ENCODE measurements around the gene RAB27A.

RAB27A gene

DNA sequence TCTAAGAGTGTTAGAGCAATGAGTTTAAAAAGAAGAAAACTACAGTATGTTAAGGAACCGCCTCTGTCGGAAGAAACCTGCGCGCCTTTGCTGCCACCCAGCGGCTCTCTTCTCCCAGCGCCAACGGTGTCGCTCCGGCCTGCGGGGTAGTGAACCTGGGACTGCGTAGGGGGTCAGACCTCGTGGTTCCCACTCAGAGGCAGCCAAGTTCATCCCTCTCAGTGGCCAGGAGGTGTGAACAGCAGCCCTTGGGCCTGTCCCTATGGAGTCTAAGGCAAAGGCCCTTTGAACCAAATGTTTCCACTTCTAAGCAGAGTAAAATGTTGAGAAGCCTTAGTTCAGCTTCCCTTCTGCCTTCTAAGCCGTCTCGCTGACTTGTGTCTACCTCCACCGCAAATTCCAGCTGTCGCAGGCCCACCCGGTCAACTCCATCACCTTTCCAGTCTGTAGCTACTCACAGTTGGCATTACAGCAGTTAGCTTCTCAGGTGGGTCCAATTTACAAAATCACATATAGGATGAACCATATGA, 980 bp upstream of the RAB27A start:
- Histone ChIP-seq H2BK12ac (ENCODE audit: low read length in 2 of 2) (peak overlapping the region; percentile 40 to 71), H3K14ac (ENCODE audit: low read length in 2 of 2) (no peak overlapping the region), H2BK5ac (ENCODE audit: low read depth, low read length, poor library complexity, severe bottlenecking) (no peak overlapping the region), H3K27ac (ENCODE audit: low read length, poor library complexity, severe bottlenecking) (no peak overlapping the region), H3K9ac (ENCODE audit: low read length) (peak overlapping the region; percentile 98), H2AK5ac (ENCODE audit: low read length, severe bottlenecking) (no peak overlapping the region), H3K27me3 (ENCODE audit: control insufficient read depth in 1 of 2, insufficient read depth in 1 of 2, low read length in 2 of 2) (no peaks in the 10 kb centered on the region), H3K79me1 (replicated peaks; ENCODE audit: low read length, poor library complexity, severe bottlenecking) (peaks cover 8% of the 10 kb centered on the region), H3K23ac (ENCODE audit: low read length in 2 of 2) (no peak overlapping the region), H3K36me3 (ENCODE audit: control insufficient read depth in 1 of 2, insufficient read depth in 2 of 2, low read depth in 1 of 2, low read length in 2 of 2) (peaks cover 0 to 7% of the 10 kb centered on the region in 2 experiments), H2BK120ac (ENCODE audit: low read depth, low read length) (no peak overlapping the region), H3K4me1 (ENCODE audit: control insufficient read depth, insufficient read depth, low read depth, low read length) (peaks cover 3% of the 10 kb centered on the region), H4K91ac (ENCODE audit: low read length) (no peak overlapping the region), H4K8ac (ENCODE audit: low read length) (peak overlapping the region; percentile 47), H3K4ac (ENCODE audit: low read depth in 1 of 2, low read length in 2 of 2) (no peak overlapping the region), H3K9me3 (ENCODE audit: control insufficient read depth, low read length) (no peaks in the 10 kb centered on the region), H2AFZ (ENCODE audit: low read depth, low read length) (peak overlapping the region; percentile 6), H3K18ac (ENCODE audit: low read depth in 1 of 2, low read length in 2 of 2) (no peak overlapping the region), H3K4me2 (ENCODE audit: low read length, poor library complexity, severe bottlenecking) (no peak overlapping the region), H2BK15ac (ENCODE audit: low read depth, poor library complexity, severe bottlenecking) (peak overlapping the region; percentile 46), H3K4me3 (ENCODE audit: insufficient read depth in 1 of 2, low read depth in 1 of 2, low read length in 2 of 2) (peak overlapping the region in 1 of 2 experiments; percentile 92)
- DNase-seq, result peak; percentile 90
- 28% methylated on average over 17 of the region's 17 CpGs for WGBS

DNA sequence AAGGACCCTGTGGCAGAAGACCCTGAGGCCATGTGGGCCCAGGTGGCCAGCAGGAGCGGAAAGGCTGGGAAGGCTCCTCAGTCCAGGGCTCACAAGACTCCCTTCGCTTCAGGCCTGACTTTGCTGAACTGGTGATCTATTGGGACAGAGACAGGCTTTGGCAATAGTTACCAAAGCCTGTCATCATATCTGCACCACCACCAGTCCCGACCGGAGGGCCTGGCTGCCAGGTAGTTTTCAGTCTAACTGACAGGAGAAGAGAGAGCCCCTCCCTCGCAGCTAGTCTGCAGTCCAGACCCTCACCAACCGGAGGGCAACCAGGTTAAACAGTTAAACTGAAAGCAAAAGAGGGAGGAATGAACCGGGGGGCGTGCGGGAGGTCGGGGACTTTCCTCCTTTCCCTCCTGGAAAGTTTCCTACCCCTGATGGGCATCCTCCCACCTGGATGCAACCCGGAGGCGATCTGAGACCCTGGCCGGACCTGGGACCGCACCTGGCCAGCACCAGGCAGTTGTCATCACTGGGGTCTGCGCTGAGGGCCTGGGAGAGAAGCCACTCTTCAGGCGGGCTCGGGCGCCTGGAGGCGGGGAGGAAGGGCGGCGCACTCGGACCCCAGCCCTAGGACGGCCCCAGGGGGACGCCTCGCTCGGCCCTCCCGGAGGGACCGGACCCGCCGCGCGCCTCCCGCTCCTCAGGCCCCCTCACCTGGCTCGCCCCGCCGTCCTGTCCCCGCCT, 435 bp downstream of the RAB27A start:
- peak overlapping the region; percentile 78 for H2BK120ac ChIP-seq (ENCODE audit: low read depth, low read length)
- peak overlapping the region in 1 of 2 experiments; percentile 75 for H3K23ac ChIP-seq (ENCODE audit: low read length in 2 of 2)
- peak overlapping the region; percentile 74 for H4K91ac ChIP-seq (ENCODE audit: low read length)
- peak; percentile 80 for DNase-seq
- no peaks in the 10 kb centered on the region for H3K27me3 ChIP-seq (ENCODE audit: control insufficient read depth in 1 of 2, insufficient read depth in 1 of 2, low read length in 2 of 2)
- H3K4ac ChIP-seq (ENCODE audit: low read depth in 1 of 2, low read length in 2 of 2), result peak overlapping the region; percentile 52 to 89
- H3K4me2 ChIP-seq (ENCODE audit: low read length, poor library complexity, severe bottlenecking), result peak overlapping the region; percentile 89
- H2BK5ac ChIP-seq (ENCODE audit: low read depth, low read length, poor library complexity, severe bottlenecking), result no peak overlapping the region
- H2AK5ac ChIP-seq (ENCODE audit: low read length, severe bottlenecking), result no peak overlapping the region
- H3K4me1 ChIP-seq (ENCODE audit: control insufficient read depth, insufficient read depth, low read depth, low read length), result peaks cover 3% of the 10 kb centered on the region
- peak overlapping the region in 1 of 2 experiments; percentile 44 for H3K14ac ChIP-seq (ENCODE audit: low read length in 2 of 2)
- peaks cover 0 to 7% of the 10 kb centered on the region in 2 experiments for H3K36me3 ChIP-seq (ENCODE audit: control insufficient read depth in 1 of 2, insufficient read depth in 2 of 2, low read depth in 1 of 2, low read length in 2 of 2)
- peak overlapping the region; percentile 97 for H4K8ac ChIP-seq (ENCODE audit: low read length)
- peak overlapping the region in 1 of 2 experiments; percentile 75 for H2BK12ac ChIP-seq (ENCODE audit: low read length in 2 of 2)
- peak overlapping the region; percentile 20 for H2AFZ ChIP-seq (ENCODE audit: low read depth, low read length)
- peak overlapping the region; percentile 74 to 84 for H3K18ac ChIP-seq (ENCODE audit: low read depth in 1 of 2, low read length in 2 of 2)
- H2BK15ac ChIP-seq (ENCODE audit: low read depth, poor library complexity, severe bottlenecking), result peak overlapping the region; percentile 96
- H3K9ac ChIP-seq (ENCODE audit: low read length), result peak overlapping the region; percentile 98
- WGBS, result 3% methylated on average over 33 of the region's 37 CpGs
- peak overlapping the region; percentile 1 for H3K27ac ChIP-seq (ENCODE audit: low read length, poor library complexity, severe bottlenecking)
- H3K79me1 ChIP-seq (replicated peaks; ENCODE audit: low read length, poor library complexity, severe bottlenecking), result peaks cover 12% of the 10 kb centered on the region
- no peaks in the 10 kb centered on the region for H3K9me3 ChIP-seq (ENCODE audit: control insufficient read depth, low read length)
- H3K4me3 ChIP-seq (ENCODE audit: insufficient read depth in 1 of 2, low read depth in 1 of 2, low read length in 2 of 2), result peak overlapping the region; percentile 75 to 92

DNA sequence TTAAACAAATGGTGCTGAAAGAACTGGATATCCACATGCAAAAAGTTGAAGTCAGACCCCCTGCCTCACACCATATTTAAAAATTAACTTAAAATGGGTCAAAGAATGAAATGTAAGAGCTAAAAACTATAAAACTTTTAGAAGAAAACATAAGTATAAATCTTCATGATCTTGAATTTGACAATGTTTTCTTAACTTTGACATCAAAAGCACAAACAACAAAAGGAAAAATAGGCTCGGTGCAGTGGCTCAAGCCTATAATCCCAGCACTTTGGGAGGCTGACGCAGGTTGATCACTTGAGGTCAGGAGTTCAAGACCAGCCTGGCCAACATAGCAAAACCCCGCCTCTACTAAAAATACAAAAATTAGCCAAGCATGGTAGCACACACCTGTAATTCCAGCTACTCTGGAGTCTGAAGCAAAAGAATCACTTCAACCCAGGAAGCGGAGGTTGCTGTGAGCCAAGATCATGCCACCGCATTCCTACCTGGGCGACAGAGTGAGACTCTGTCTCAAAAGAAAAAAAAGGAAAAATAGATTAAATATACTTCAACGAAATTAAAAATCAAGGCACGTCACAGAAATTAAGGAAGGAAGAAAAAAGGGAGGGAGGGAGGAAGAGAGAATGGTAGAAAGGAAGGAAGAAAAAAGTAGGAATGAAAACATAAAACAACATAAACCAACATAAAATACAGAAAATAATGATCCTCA, 1.5 kb downstream of the RAB27A start:
- Histone ChIP-seq H2BK120ac (ENCODE audit: low read depth, low read length) (no peak overlapping the region), H3K23ac (ENCODE audit: low read length in 2 of 2) (no peak overlapping the region), H2BK15ac (ENCODE audit: low read depth, poor library complexity, severe bottlenecking) (no peak overlapping the region), H3K18ac (ENCODE audit: low read depth in 1 of 2, low read length in 2 of 2) (no peak overlapping the region), H3K27ac (ENCODE audit: low read length, poor library complexity, severe bottlenecking) (no peak overlapping the region), H2AFZ (ENCODE audit: low read depth, low read length) (no peak overlapping the region), H3K9me3 (ENCODE audit: control insufficient read depth, low read length) (no peaks in the 10 kb centered on the region), H2AK5ac (ENCODE audit: low read length, severe bottlenecking) (no peak overlapping the region), H3K4me1 (ENCODE audit: control insufficient read depth, insufficient read depth, low read depth, low read length) (peaks cover 3% of the 10 kb centered on the region), H4K91ac (ENCODE audit: low read length) (no peak overlapping the region), H2BK5ac (ENCODE audit: low read depth, low read length, poor library complexity, severe bottlenecking) (no peak overlapping the region), H3K27me3 (ENCODE audit: control insufficient read depth in 1 of 2, insufficient read depth in 1 of 2, low read length in 2 of 2) (no peaks in the 10 kb centered on the region), H3K9ac (ENCODE audit: low read length) (peak overlapping the region; percentile 98), H4K8ac (ENCODE audit: low read length) (no peak overlapping the region), H3K79me1 (replicated peaks; ENCODE audit: low read length, poor library complexity, severe bottlenecking) (peaks cover 12% of the 10 kb centered on the region), H2BK12ac (ENCODE audit: low read length in 2 of 2) (no peak overlapping the region), H3K4ac (ENCODE audit: low read depth in 1 of 2, low read length in 2 of 2) (no peak overlapping the region), H3K36me3 (ENCODE audit: control insufficient read depth in 1 of 2, insufficient read depth in 2 of 2, low read depth in 1 of 2, low read length in 2 of 2) (peaks cover 0 to 7% of the 10 kb centered on the region in 2 experiments), H3K4me3 (ENCODE audit: insufficient read depth in 1 of 2, low read depth in 1 of 2, low read length in 2 of 2) (peak overlapping the region in 1 of 2 experiments; percentile 92), H3K14ac (ENCODE audit: low read length in 2 of 2) (no peak overlapping the region), H3K4me2 (ENCODE audit: low read length, poor library complexity, severe bottlenecking) (no peak overlapping the region)
- DNase-seq, result no peak
- WGBS, result 98% methylated on average over 5 of the region's 8 CpGs

All from mesenchymal stem cell (in vitro differentiated cells and primary cell).